Lung (tissue), 12 donors: ENCODE results near the gene MAGI2. TPM values are rescaled to one million over a fixed set of nuclear protein-coding genes. Genes with fewer than 3 reads are reported as not detected.

Experiments
- ATAC-seq: fragments of 200-7000 bp; cut with Tn5 transposase; one replicate; pipeline ENCODE4 v1.9.1; 2020; ENCODE audit warnings: moderate number of reproducible peaks; ENCODE audit not compliant: insufficient read depth, low FRiP score
- DNase-seq, 3 donors: peaks; one replicate each; pipeline ENCODE4 v3.0.0-alpha.2; 2013 to 2017
- H3K27ac ChIP-seq, 2 donors: one replicate each; pipeline ENCODE4 v1.5.1; 2013; ENCODE audit warnings: mild to moderate bottlenecking in 2 of 2, moderate library complexity in 2 of 2, control low read depth in 1 of 2, inconsistent platforms in 1 of 2, low read depth in 1 of 2, low read length in 1 of 2
- H3K27me3 ChIP-seq, 3 donors: one replicate each; pipeline ENCODE4 v1.5.1; 2013; ENCODE audit warnings: low read length in 2 of 3; ENCODE audit not compliant: control insufficient read depth in 3 of 3, insufficient read depth in 3 of 3
- H3K36me3 ChIP-seq, 4 donors: one replicate each; pipeline ENCODE4 v1.5.1; 2013; ENCODE audit warnings: low read length in 4 of 4, mild to moderate bottlenecking in 1 of 4, moderate library complexity in 1 of 4; ENCODE audit not compliant: control insufficient read depth in 4 of 4, insufficient read depth in 4 of 4
- H3K4me1 ChIP-seq, 5 donors: one replicate each; pipeline ENCODE4 v1.5.1; 2013; ENCODE audit warnings: low read length in 5 of 5, mild to moderate bottlenecking in 2 of 5, moderate library complexity in 1 of 5; ENCODE audit not compliant: control insufficient read depth in 5 of 5, insufficient read depth in 5 of 5
- H3K4me3 ChIP-seq: one replicate; pipeline ENCODE4 v1.5.1; 2013; ENCODE audit warnings: mild to moderate bottlenecking, control low read depth, moderate library complexity
- H3K9ac ChIP-seq, 2 donors: one replicate each; pipeline ENCODE4 v1.5.1; 2013; ENCODE audit warnings: low read length in 2 of 2, control low read depth in 1 of 2; ENCODE audit not compliant: insufficient read depth in 1 of 2
- H3K9me3 ChIP-seq, 4 donors: one replicate each; pipeline ENCODE4 v1.5.1; 2013; ENCODE audit warnings: low read length in 3 of 4, mild to moderate bottlenecking in 1 of 4, moderate library complexity in 1 of 4; ENCODE audit not compliant: control insufficient read depth in 4 of 4, insufficient read depth in 3 of 4
- WGBS, 2 donors: extraction: QIAGEN DNeasy Blood & Tissue Kit; methylation state at CpG; one replicate each; pipeline ENCODE4 v1.1.7; 2013; 5-methylcytosine and 5-hydroxymethylcytosine counted together
- polyA plus RNA-seq, 2 donors: library from polyadenylated mRNA; stranded (reverse); fragments of 200-250 nt; gene quantifications; one replicate each; pipeline ENCODE4 v1.2.1, GENCODE V29; 2013
- total RNA-seq, 2 donors: library from RNA; depleted of rRNA in 1 of 2; stranded (reverse); fragments of >200 nt in 1 of 2; gene quantifications; one replicate each; pipeline ENCODE4 v1.2.1, GENCODE V29; 2014 to 2021
- TF ChIP-seq, protein P1 (sequence below): IDR thresholded peaks from 2 replicates; pipeline ENCODE4 v1.5.1; 2012; ENCODE audit warnings: mild to moderate bottlenecking; ENCODE audit errors: control extremely low read depth, extremely low read depth
- donor health status: control.
- donor health status: control.
- donor health status: Bipolar disorder and iron deficiency.
- donor health status: healthy.
- donor health status: DM: yes; HTN: yes; CAD: no.

Gene MAGI2
- total and polyA plus RNA-seq, 4 donors, result 0.94 to 18.0 (median 5.3) TPM

- Histone ChIP-seq H3K36me3 (no peaks in the 10 kb centered on the region), H3K4me1 (peaks cover 0 to under 1% (median 0%) of the 10 kb centered on the region in 5 donors), H3K4me3 (no peak overlapping the region), H3K27ac (no peak overlapping the region), H3K27me3 (no peaks in the 10 kb centered on the region), H3K9ac (no peak overlapping the region), H3K9me3 (no peaks in the 10 kb centered on the region)
- no peak for DNase-seq
- ATAC-seq, result no peak
- TF ChIP-seq, protein P1, sequence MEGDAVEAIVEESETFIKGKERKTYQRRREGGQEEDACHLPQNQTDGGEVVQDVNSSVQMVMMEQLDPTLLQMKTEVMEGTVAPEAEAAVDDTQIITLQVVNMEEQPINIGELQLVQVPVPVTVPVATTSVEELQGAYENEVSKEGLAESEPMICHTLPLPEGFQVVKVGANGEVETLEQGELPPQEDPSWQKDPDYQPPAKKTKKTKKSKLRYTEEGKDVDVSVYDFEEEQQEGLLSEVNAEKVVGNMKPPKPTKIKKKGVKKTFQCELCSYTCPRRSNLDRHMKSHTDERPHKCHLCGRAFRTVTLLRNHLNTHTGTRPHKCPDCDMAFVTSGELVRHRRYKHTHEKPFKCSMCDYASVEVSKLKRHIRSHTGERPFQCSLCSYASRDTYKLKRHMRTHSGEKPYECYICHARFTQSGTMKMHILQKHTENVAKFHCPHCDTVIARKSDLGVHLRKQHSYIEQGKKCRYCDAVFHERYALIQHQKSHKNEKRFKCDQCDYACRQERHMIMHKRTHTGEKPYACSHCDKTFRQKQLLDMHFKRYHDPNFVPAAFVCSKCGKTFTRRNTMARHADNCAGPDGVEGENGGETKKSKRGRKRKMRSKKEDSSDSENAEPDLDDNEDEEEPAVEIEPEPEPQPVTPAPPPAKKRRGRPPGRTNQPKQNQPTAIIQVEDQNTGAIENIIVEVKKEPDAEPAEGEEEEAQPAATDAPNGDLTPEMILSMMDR, result no peak
These were observed 71.5 kb downstream of the MAGI2 start for GRCh38 chr7:79381921-79382320.

DNA sequence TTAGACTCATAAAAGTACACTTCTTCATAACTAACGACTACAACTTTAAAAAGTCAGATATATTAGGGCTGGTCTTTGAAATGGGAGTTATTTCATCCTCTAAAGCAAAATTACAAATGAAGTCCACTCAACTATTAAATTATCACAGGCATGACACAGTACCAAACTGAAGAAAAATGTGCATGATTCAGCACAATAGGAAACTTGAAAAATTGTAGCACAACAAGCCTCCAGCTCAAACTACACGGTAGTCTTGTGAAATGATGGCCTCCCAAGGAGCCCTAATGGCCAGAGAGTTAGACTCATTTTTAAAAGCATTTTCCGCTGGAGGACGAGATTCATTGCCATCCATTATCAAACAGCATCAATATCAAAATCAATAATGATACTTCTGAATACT is 76.4 kb downstream of the MAGI2 start:
- WGBS, 2 donors, result 75 to 83% methylated on average over 4 of the region's 4 CpGs
- peaks cover 0 to 2% (median 0%) of the 10 kb centered on the region in 5 donors for H3K4me1 ChIP-seq
- ATAC-seq (no peak), DNase-seq (peak in 1 of 3 donors; percentile 21)
- no peaks in the 10 kb centered on the region for H3K27me3 ChIP-seq
- TF ChIP-seq, protein P1, result no peak
- no peak overlapping the region for H3K4me3 ChIP-seq
- no peak overlapping the region for H3K9ac ChIP-seq
- H3K9me3 ChIP-seq, result no peaks in the 10 kb centered on the region
- H3K27ac ChIP-seq, result no peak overlapping the region
- H3K36me3 ChIP-seq, result no peaks in the 10 kb centered on the region

- Histone ChIP-seq H3K27me3 (no peaks in the 10 kb centered on the region), H3K27ac (no peak overlapping the region), H3K9ac (no peak overlapping the region), H3K4me3 (no peak overlapping the region), H3K4me1 (peaks cover 0 to 2% (median 0%) of the 10 kb centered on the region in 5 donors), H3K9me3 (no peaks in the 10 kb centered on the region), H3K36me3 (no peaks in the 10 kb centered on the region)
- DNase-seq (no peak), ATAC-seq (no peak)
- 85 to 90% methylated on average over 5 of the region's 5 CpGs for WGBS, 2 donors
- TF ChIP-seq, protein P1, result no peak
These were observed 77.0 kb downstream of the MAGI2 start for GRCh38 chr7:79376299-79377025.

- H3K4me3 ChIP-seq, result no peak overlapping the region
- H3K27me3 ChIP-seq, result no peaks in the 10 kb centered on the region
- ATAC-seq, result no peak
- WGBS, 2 donors, result 75 to 83% methylated on average over 2 of the region's 2 CpGs
- no peaks in the 10 kb centered on the region for H3K4me1 ChIP-seq
- DNase-seq, result no peak
- H3K9ac ChIP-seq, result no peak overlapping the region
- TF ChIP-seq, protein P1, result no peak
- no peaks in the 10 kb centered on the region for H3K36me3 ChIP-seq
- no peaks in the 10 kb centered on the region for H3K9me3 ChIP-seq
- no peak overlapping the region for H3K27ac ChIP-seq
These were observed 92.3 kb downstream of the MAGI2 start for GRCh38 chr7:79361214-79361613.
